Mucosa of descending colon (tissue), 3 donors: ENCODE measurements around the gene RALB. TPM values are rescaled to one million over a fixed set of nuclear protein-coding genes. Genes with fewer than 3 reads are reported as not detected.

Experiments
- ATAC-seq: fragments of 200-7000 bp; cut with Tn5 transposase; one replicate; pipeline ENCODE4 v1.9.1; 2020; ENCODE audit warnings: mild to moderate bottlenecking, moderate library complexity
- DNase-seq, 3 donors: peaks; one replicate each; pipeline ENCODE4 v3.0.0-alpha.2; 2020
- H3K36me3 ChIP-seq: fragments of 200-600 bp; one replicate; pipeline ENCODE4 v1.8.0; 2021; ENCODE audit warnings: low read depth, mild to moderate bottlenecking
- H3K4me1 ChIP-seq: fragments of 200-600 bp; one replicate; pipeline ENCODE4 v1.8.0; 2021; ENCODE audit warnings: low read depth, mild to moderate bottlenecking
- H3K4me3 ChIP-seq: fragments of 200-600 bp; one replicate; pipeline ENCODE4 v1.8.0; 2021; ENCODE audit warnings: mild to moderate bottlenecking
- H3K9me3 ChIP-seq: fragments of 200-600 bp; one replicate; pipeline ENCODE4 v1.8.0; 2021; ENCODE audit warnings: mild to moderate bottlenecking
- CTCF ChIP-seq: fragments of 200-600 bp; IDR thresholded peaks from one replicate; pipeline ENCODE4 v1.8.0; 2022; ENCODE audit warnings: antibody characterized with exemption, mild to moderate bottlenecking
- intact Hi-C, 2 donors: fragments of 100-400 bp; cut with DNase I in 1 of 2; cut with micrococcal nuclease in 1 of 2; formaldehyde crosslinking; loops; one replicate each; pipeline versions ENCODE4 v1.11.0 to v1.11.1; 2022; cut with DNase I, micrococcal nuclease
- total RNA-seq, 3 donors: library from RNA; stranded (reverse); fragmentation: NEBNext Ultra II Directional in 2 of 3; extraction: Animal tissue kit (Norgen Biotek cat#: 25700) in 2 of 3; gene quantifications; one replicate each; pipeline versions ENCODE4 v1.2.1 to v1.2.4, GENCODE V29; 2021 to 2023
- donor health status: DM: no; HTN: no; CAD: no; lungs with moderate emphysema.
- donor health status: DM: no; HTN: no; CAD: no.
- donor health status: DM: no; HTN: yes; CAD: no.

RALB gene
- total RNA-seq, 3 donors from 2014 or later = 75.1 to 83.8 (median 80.8) TPM

- no peak for TF ChIP-seq CTCF
- Histone ChIP-seq H3K36me3 (no peaks in the 10 kb centered on the region), H3K4me1 (peaks cover 13% of the 10 kb centered on the region), H3K9me3 (no peaks in the 10 kb centered on the region), H3K4me3 (no peak overlapping the region)
- DNase-seq (no peak), ATAC-seq (no peak)
- intact Hi-C loops = no loop called here
These were observed 33.4 kb upstream of the RALB start for GRCh38 chr2:120219291-120219690.

GRCh38 chr2:120219766-120220165 is 32.9 kb upstream of the RALB start:
- intact Hi-C loops = no loop called here
- ATAC-seq = no peak
- H3K36me3 ChIP-seq = no peaks in the 10 kb centered on the region
- H3K4me3 ChIP-seq = no peak overlapping the region
- no peak for DNase-seq
- no peaks in the 10 kb centered on the region for H3K9me3 ChIP-seq
- TF ChIP-seq CTCF = no peak
- peaks cover 14% of the 10 kb centered on the region for H3K4me1 ChIP-seq

GRCh38 chr2:120220756-120221155 is 31.9 kb upstream of the RALB start:
- ATAC-seq (no peak), DNase-seq (no peak)
- Histone ChIP-seq H3K4me1 (peaks cover 14% of the 10 kb centered on the region), H3K9me3 (no peaks in the 10 kb centered on the region), H3K4me3 (no peak overlapping the region), H3K36me3 (no peaks in the 10 kb centered on the region)
- no peak for TF ChIP-seq CTCF
- intact Hi-C loops = no loop called here

- Histone ChIP-seq H3K9me3 (no peaks in the 10 kb centered on the region), H3K4me1 (peaks cover 14% of the 10 kb centered on the region), H3K36me3 (no peaks in the 10 kb centered on the region), H3K4me3 (no peak overlapping the region)
- no peak for ATAC-seq
- no peak for DNase-seq
- no peak for TF ChIP-seq CTCF
- intact Hi-C loops = no loop called here
These were observed 31.0 kb upstream of the RALB start for GRCh38 chr2:120221616-120222015.

GRCh38 chr2:120222186-120223033 is 30.2 kb upstream of the RALB start:
- no peak for DNase-seq
- H3K4me1 ChIP-seq = peaks cover 14% of the 10 kb centered on the region
- H3K9me3 ChIP-seq = no peaks in the 10 kb centered on the region
- no peak for TF ChIP-seq CTCF
- ATAC-seq = no peak
- intact Hi-C loops = no loop called here
- peak overlapping the region; percentile 36 for H3K4me3 ChIP-seq
- no peaks in the 10 kb centered on the region for H3K36me3 ChIP-seq
